Thoracic aorta (tissue), 2 donors: Measurements from ENCODE around the gene KAT6B. TPM values are rescaled to one million over a fixed set of nuclear protein-coding genes. Genes with fewer than 3 reads are reported as not detected.

Experiments
- ATAC-seq: fragments of 150-250 bp; one replicate; pipeline ENCODE4 v1.8.0; 2017; ENCODE audit warnings: low read depth; ENCODE audit not compliant: insufficient number of reproducible peaks, low FRiP score
- DNase-seq: peaks from one replicate; pipeline ENCODE4 v3.0.0-alpha.2; 2020; ENCODE audit warnings: low spot score
- H3K27ac ChIP-seq, 2 donors: fragments of 200-600 bp; sonication (generic); 1 replicate in 1 of 2; 2 replicates in 1 of 2; pipeline ENCODE4 v1.5.1; 2016; ENCODE audit warnings: mild to moderate bottlenecking in 2 of 2, moderate library complexity in 2 of 2
- H3K27me3 ChIP-seq: fragments of 200-600 bp; sonication (generic); replicated peaks from 2 replicates; pipeline ENCODE4 v1.6.0; 2016; ENCODE audit warnings: mild to moderate bottlenecking; ENCODE audit not compliant: insufficient read depth
- H3K36me3 ChIP-seq: fragments of 200-600 bp; sonication (generic); one replicate; pipeline ENCODE4 v1.5.1; 2016
- H3K4me1 ChIP-seq, 2 donors: fragments of 200-600 bp; sonication (generic); 1 replicate in 1 of 2; 2 replicates in 1 of 2; pipeline versions ENCODE4 v1.5.1 to v1.6.0; 2016; ENCODE audit warnings: low read depth in 2 of 2, mild to moderate bottlenecking in 1 of 2; ENCODE audit not compliant: control insufficient read depth in 1 of 2
- H3K4me3 ChIP-seq: fragments of 200-600 bp; sonication (generic); 2 replicates; pipeline ENCODE4 v1.5.1; 2016; ENCODE audit warnings: mild to moderate bottlenecking
- H3K9me3 ChIP-seq: fragments of 200-600 bp; sonication (generic); 2 replicates; pipeline ENCODE4 v1.5.1; 2016
- total RNA-seq, 2 donors: library from RNA; depleted of rRNA; stranded (reverse); fragments of >200 nt; gene quantifications; one replicate each; pipeline versions ENCODE4 v1.1.0 to v1.2.3, GENCODE V29; 2016
- TF ChIP-seq, protein P1 (sequence below): fragments of 200-600 bp; sonication (generic); IDR thresholded peaks from one replicate; pipeline ENCODE4 v1.5.1; 2019; ENCODE audit warnings: antibody characterized with exemption

KAT6B gene
- total RNA-seq, 2 donors from 2014 or later = 38.4 to 46.9 TPM

DNA sequence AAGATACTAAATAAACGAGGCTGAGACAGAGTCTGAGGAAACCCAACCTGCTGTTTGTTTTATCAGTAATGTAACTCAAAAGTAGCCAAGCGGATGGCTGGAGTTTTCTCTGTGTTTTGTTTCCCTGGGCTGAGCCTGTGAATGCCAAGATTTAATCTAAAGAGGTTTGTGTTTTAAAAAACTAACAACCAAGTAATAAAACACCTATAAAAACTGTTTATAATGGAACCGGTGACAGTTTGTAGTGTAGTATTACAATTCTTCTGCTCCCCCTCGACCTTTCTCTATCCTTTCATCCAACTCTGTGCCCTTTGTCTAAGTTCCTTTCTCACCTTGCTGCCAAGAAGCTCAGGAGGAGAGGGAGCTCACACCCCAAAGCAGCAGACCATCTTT lies 2.6 kb upstream of the KAT6B start:
- Histone ChIP-seq H3K27ac (peak overlapping the region; percentile 85 to 90), H3K4me3 (peak overlapping the region; percentile 98), H3K36me3 (peaks cover 3% of the 10 kb centered on the region), H3K27me3 (no peaks in the 10 kb centered on the region), H3K4me1 (peaks cover 38 to 42% of the 10 kb centered on the region in 2 donors), H3K9me3 (no peaks in the 10 kb centered on the region)
- TF ChIP-seq, protein P1, sequence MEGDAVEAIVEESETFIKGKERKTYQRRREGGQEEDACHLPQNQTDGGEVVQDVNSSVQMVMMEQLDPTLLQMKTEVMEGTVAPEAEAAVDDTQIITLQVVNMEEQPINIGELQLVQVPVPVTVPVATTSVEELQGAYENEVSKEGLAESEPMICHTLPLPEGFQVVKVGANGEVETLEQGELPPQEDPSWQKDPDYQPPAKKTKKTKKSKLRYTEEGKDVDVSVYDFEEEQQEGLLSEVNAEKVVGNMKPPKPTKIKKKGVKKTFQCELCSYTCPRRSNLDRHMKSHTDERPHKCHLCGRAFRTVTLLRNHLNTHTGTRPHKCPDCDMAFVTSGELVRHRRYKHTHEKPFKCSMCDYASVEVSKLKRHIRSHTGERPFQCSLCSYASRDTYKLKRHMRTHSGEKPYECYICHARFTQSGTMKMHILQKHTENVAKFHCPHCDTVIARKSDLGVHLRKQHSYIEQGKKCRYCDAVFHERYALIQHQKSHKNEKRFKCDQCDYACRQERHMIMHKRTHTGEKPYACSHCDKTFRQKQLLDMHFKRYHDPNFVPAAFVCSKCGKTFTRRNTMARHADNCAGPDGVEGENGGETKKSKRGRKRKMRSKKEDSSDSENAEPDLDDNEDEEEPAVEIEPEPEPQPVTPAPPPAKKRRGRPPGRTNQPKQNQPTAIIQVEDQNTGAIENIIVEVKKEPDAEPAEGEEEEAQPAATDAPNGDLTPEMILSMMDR = no peak
- ATAC-seq (no peak), DNase-seq (no peak)

DNA sequence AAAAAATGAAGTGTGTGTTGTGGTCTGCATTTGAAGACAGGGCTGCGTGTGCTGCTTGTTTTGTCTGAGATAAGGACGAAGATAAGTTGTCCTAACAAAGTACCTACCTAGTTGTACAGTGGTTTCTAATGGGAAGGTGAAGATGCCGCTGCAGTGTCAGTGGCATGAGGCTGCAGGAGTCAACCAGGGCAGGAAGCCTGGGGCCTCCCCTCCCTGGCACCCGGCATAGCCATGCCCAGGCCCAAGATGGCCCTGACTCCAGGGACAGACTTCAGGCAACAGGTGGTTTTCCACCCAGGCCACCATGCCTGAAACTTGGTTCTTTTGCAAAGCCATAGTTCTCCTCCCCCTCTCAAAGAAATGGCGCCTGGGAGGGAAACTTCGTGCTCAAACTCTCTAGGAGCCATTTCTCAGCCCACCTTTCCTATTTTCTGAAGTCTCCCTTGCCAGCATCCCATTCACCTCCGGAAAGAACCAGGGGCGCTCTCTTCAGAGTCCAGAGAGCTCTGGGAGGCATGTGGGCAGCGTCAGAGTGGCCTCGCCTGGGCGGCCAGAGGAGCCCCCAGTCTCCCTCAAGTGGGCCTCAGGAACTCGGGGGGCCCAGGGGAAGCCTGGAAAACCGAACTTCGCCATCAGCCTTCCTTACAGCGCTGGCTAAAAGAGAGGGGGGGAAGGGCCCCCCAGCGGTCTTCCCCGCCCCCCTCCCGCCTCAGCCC lies 2.1 kb upstream of the KAT6B start:
- TF ChIP-seq, protein P1 = no peak
- Histone ChIP-seq H3K27me3 (no peaks in the 10 kb centered on the region), H3K4me3 (peak overlapping the region; percentile 98), H3K27ac (peak overlapping the region; percentile 85 to 90), H3K4me1 (peaks cover 40 to 42% of the 10 kb centered on the region in 2 donors), H3K36me3 (peaks cover 3% of the 10 kb centered on the region), H3K9me3 (no peaks in the 10 kb centered on the region)
- DNase-seq = no peak
- no peak for ATAC-seq

DNA sequence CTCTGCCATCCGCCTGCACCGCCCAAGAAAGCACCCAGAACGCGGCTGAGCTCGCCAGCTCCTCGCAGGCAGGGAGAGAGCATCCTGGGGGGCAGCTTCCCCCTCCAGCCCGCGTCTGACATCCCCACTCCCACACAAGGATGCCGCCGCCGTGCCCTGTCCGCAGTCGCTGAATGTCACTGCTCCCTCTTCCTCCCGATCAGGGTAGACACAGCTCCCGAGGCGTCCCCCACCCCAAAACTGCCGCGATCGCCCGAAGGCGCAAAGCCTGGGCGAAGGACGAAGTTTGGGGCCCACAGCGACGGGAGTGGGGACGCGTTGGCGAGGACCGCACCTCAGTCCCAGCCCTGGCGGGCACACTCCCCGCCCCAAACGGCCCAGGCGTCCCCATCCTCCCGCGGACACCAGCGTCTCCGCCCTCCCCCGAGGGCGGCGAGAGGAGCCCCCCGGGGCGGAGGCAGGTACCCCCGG lies 1.5 kb upstream of the KAT6B start:
- no peaks in the 10 kb centered on the region for H3K27me3 ChIP-seq

DNA sequence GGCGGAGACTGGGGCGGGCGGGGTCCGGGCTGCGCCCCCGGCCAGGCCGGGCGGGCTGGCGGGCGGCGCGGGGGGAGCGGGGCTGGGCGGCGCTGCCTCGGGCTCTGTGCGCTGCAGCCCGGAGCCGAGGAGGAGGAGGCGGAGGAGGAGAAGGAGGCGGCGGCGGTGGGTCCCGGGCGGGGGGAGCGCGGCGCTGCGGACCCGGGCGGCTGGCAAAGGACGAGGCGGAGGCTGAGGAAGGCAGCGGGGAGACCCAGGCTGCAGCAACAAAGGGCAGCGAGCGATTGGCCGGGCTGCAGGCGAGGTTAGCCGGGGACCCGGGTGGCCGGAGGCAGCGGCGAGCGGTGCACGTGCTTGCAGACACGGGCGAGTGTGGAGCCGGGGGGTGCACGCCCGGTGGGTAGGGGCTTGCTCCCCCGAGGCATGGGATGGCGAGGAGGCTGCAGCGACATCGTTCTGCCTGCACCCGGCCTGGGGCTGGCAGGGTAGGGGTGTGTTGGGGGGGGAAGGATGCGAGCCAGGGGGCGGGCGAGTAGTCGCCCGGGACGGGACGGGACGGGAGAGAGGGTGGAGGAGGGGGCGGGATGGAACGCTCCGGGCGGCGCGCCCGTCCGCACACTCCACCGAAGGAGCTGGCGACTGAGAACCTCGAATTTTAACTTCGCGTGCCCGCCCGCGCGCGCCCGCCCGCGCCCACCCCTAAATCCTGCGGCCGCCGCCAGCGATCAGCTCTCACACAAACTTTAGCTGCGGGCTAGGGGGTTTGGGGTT lies 844 bp upstream of the KAT6B start:
- TF ChIP-seq, protein P1 = no peak
- no peak for DNase-seq
- peak overlapping the region; percentile 85 to 90 for H3K27ac ChIP-seq
- H3K4me1 ChIP-seq = peaks cover 40 to 42% of the 10 kb centered on the region in 2 donors
- ATAC-seq = peak; percentile 12
- H3K4me3 ChIP-seq = peak overlapping the region; percentile 98
- no peaks in the 10 kb centered on the region for H3K9me3 ChIP-seq
- peaks cover 3% of the 10 kb centered on the region for H3K36me3 ChIP-seq
- H3K27me3 ChIP-seq = no peaks in the 10 kb centered on the region

More for the DNA sequence above, 1.5 kb upstream of the KAT6B start:
- peak overlapping the region; percentile 85 to 90 for H3K27ac ChIP-seq
- ATAC-seq (no peak), DNase-seq (no peak)
- H3K36me3 ChIP-seq = peaks cover 3% of the 10 kb centered on the region
- peaks cover 40 to 42% of the 10 kb centered on the region in 2 donors for H3K4me1 ChIP-seq
- TF ChIP-seq, protein P1 = no peak
- no peaks in the 10 kb centered on the region for H3K9me3 ChIP-seq
- H3K4me3 ChIP-seq = peak overlapping the region; percentile 98

DNA sequence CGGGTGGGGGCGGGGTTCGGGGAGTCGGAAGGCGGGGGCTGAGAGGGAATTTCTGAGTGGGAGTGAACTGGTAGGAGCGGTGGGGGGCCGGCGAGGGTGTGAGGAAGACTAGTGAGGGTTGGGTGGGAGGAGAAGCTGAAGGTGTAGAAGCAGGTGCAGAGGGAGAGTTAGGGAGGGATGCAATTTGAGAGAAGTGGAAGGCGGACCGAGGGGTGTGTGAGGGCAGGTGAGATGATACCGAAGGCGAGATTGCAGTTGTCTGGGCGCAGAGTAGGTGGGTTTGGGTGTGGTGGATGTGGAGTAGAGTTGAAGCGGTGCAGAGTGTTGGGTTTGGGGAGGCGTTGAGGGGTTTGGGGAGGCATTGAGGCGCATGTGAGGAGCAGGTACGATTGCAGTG lies 643 bp downstream of the KAT6B start:
- TF ChIP-seq, protein P1 = no peak
- Histone ChIP-seq H3K27me3 (no peaks in the 10 kb centered on the region), H3K9me3 (no peaks in the 10 kb centered on the region), H3K27ac (peak overlapping the region in 1 of 2 donors; percentile 32), H3K4me1 (peaks cover 33 to 35% of the 10 kb centered on the region in 2 donors), H3K4me3 (peak overlapping the region; percentile 85), H3K36me3 (peaks cover 3% of the 10 kb centered on the region)
- peak; percentile 38 for DNase-seq
- ATAC-seq = no peak
